Measurements from ENCODE around the gene SLC15A4. TPM values are rescaled to one million over a fixed set of nuclear protein-coding genes. Genes with fewer than 3 reads are reported as not detected.
A peak's percentile ranks its signal among the peaks of the same experiment; 100 is the strongest.

The SLC15A4 gene
- total RNA-seq, 1 experiment from 2014 or later = 47.6 TPM

- no peak for DNase-seq (ENCODE audit: low read depth)
Observed at GRCh38 chr12:128794661-128795529, 28.9 kb downstream of the SLC15A4 start.

GRCh38 chr12:128793701-128794100, 30.1 kb downstream of the SLC15A4 start:
- no peak for DNase-seq (ENCODE audit: low read depth)

GRCh38 chr12:128792881-128793280, 30.9 kb downstream of the SLC15A4 start:
- DNase-seq (ENCODE audit: low read depth) = no peak

GRCh38 chr12:128792398-128792797, 31.4 kb downstream of the SLC15A4 start:
- no peak for DNase-seq (ENCODE audit: low read depth)

GRCh38 chr12:128791395-128792322, 32.1 kb downstream of the SLC15A4 start:
- no peak for DNase-seq (ENCODE audit: low read depth)

- no peak for DNase-seq (ENCODE audit: low read depth)
Observed at GRCh38 chr12:128790653-128791373, 32.9 kb downstream of the SLC15A4 start.

GRCh38 chr12:128790221-128790620, 33.5 kb downstream of the SLC15A4 start:
- DNase-seq (ENCODE audit: low read depth) = no peak

- no peak for DNase-seq (ENCODE audit: low read depth)
Observed at GRCh38 chr12:128789356-128789929, 34.3 kb downstream of the SLC15A4 start.

- DNase-seq (ENCODE audit: low read depth) = no peak
Observed at GRCh38 chr12:128787827-128788226, 35.9 kb downstream of the SLC15A4 start.

- DNase-seq (ENCODE audit: low read depth) = no peak
Observed at GRCh38 chr12:128786741-128787391, 36.9 kb downstream of the SLC15A4 start.

- DNase-seq (ENCODE audit: low read depth) = peak; percentile 41
Observed at GRCh38 chr12:128784030-128784760, 39.6 kb downstream of the SLC15A4 start.

- DNase-seq (ENCODE audit: low read depth) = no peak
Observed at GRCh38 chr12:128783129-128783574, 40.6 kb downstream of the SLC15A4 start.

- DNase-seq (ENCODE audit: low read depth) = no peak
Observed at GRCh38 chr12:128779901-128780300, 43.9 kb downstream of the SLC15A4 start.

GRCh38 chr12:128772249-128772648, 51.5 kb downstream of the SLC15A4 start:
- no peak for DNase-seq (ENCODE audit: low read depth)

GRCh38 chr12:128771681-128772080, 52.1 kb downstream of the SLC15A4 start:
- DNase-seq (ENCODE audit: low read depth) = peak; percentile 19

- no peak for DNase-seq (ENCODE audit: low read depth)
Observed at GRCh38 chr12:128767518-128767917, 56.2 kb downstream of the SLC15A4 start.

GRCh38 chr12:128766738-128767501, 56.8 kb downstream of the SLC15A4 start:
- no peak for DNase-seq (ENCODE audit: low read depth)

- DNase-seq (ENCODE audit: low read depth) = no peak
Observed at GRCh38 chr12:128763395-128763794, 60.4 kb downstream of the SLC15A4 start.

GRCh38 chr12:128761379-128761790, 62.4 kb downstream of the SLC15A4 start:
- DNase-seq (ENCODE audit: low read depth) = no peak

Data from LHCN-M2 (cell line).